Measurements from ENCODE around the gene RBKS. TPM values are rescaled to one million over a fixed set of nuclear protein-coding genes. Genes with fewer than 3 reads are reported as not detected.

Gene RBKS
- total RNA-seq, 4 donors from 2014 or later = 2.1 to 12.3 (median 4.8) TPM

- no peak for TF ChIP-seq CTCF (IDR thresholded peaks at IDR 0.05)
- DNase-seq (ENCODE audit: low spot score) = no peak
Measured at GRCh38 chr2:27824401-27824800, 65.8 kb downstream of the RBKS start.

DNA sequence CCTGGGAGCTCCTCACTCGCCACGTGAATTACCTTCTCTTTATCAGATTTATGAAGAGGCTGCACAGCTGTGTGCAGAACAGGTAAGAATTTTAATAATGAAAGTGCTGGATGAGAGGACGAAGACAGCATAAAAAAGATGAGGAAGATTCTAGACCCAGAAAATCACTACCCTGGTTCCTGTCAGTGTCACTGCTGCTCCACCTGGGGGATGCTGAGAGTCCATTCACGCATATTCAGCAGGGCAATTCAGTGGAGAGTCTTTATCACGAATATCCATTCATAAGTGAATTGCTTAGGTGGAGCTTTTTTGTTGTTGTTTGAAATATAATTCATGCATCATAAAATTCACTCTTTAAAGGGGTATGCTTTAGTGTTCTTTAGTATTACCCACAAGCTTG, 66.6 kb downstream of the RBKS start:
- ATAC-seq (ENCODE audit: low FRiP score) (no peak), DNase-seq (ENCODE audit: low spot score) (no peak)
- no peak for TF ChIP-seq CTCF (IDR thresholded peaks at IDR 0.05)

More at GRCh38 chr2:27824401-27824800, 65.8 kb downstream of the RBKS start:
- ATAC-seq (ENCODE audit: low FRiP score) = no peak

DNA sequence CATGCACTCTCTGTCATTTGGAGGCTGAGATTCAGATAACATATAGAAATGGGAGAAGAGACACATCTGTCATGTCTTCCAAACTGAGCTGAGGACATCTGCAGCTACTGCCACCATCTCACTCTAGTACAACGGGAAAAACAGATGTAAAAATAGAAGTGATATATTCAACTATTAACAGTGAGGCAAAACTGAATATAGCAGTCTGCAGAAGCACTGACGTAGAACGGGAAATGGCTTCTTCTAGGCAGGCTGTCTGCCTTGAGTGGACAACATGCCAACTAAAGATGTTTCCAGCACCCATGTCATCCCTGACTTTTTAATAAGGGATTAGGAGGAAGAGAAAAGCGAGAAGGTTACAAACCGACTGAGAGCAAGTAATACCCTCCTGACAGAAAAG, 67.1 kb downstream of the RBKS start:
- TF ChIP-seq CTCF (IDR thresholded peaks at IDR 0.05) = no peak
- ATAC-seq (ENCODE audit: low FRiP score) (no peak), DNase-seq (ENCODE audit: low spot score) (no peak)

DNA sequence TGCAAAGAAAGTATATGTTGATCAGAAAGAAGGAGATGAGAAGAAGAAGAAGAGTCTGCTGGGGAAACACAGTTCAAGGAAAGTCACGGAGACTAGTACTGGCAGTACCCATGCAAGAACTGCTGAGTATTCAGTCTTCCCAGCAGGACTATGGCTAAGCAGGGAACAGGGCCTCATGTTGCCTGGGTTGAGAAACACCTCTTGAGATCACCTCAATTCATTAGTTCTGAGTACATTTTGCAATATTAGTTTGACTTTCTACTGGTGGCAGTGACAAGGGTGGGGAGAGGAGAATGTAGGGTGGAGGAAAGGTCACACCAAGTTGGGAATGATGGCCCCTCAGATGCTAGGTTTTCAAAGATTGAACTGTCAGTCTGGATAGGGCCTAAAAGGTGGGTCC, 68.1 kb downstream of the RBKS start:
- TF ChIP-seq CTCF (IDR thresholded peaks at IDR 0.05) = no peak
- ATAC-seq (ENCODE audit: low FRiP score) = no peak
- DNase-seq (ENCODE audit: low spot score) = no peak

DNA sequence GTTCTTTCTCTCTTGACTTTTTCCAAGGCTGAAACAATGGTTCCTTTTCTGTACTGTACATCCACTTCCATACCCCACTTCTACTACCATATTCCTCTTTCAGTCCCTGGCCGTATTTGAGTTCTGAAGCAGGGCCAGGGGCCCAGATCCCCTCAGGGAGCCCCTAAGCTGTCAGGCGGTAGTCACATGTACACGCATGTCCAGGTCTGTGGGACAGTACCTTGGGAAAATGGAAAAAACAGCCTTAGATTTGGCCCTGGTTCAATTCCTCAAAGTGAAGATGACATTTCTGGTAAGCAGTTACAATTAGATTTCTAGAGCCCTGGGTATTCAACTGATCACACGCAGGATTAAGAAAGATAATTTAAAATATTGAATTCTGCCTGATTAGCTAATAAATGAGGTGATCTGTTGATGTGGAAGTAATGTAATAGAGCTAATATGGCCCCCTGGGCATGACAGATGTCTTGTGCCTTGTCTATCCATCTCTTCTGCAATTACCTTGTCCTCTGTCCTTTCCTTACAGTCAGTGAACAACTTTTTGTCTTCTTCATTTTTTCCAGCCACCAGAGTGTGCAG, 74.2 kb downstream of the RBKS start:
- DNase-seq (ENCODE audit: low spot score) = no peak
- no peak for TF ChIP-seq CTCF (IDR thresholded peaks at IDR 0.05)
- ATAC-seq (ENCODE audit: low FRiP score) = no peak

- no peak for ATAC-seq (ENCODE audit: low FRiP score)
- no peak for TF ChIP-seq CTCF (IDR thresholded peaks at IDR 0.05)
Measured at GRCh38 chr2:27814758-27815157, 75.4 kb downstream of the RBKS start.

GRCh38 chr2:27811768-27812167, 78.4 kb downstream of the RBKS start:
- TF ChIP-seq CTCF (IDR thresholded peaks at IDR 0.05) = no peak
- ATAC-seq (ENCODE audit: low FRiP score) (no peak), DNase-seq (ENCODE audit: low spot score) (no peak)

More at GRCh38 chr2:27814758-27815157, 75.4 kb downstream of the RBKS start:
- no peak for DNase-seq (ENCODE audit: low spot score)

All from omental fat pad (tissue), 4 donors.